CD4-positive, alpha-beta T cell treated with Interleukin-15 for 1 hour (primary cell): ENCODE measurements around the gene ABLIM2.

Source experiments
- DNase-seq: peaks from one replicate; pipeline ENCODE4 v3.0.0-alpha.2; 2020

Gene ABLIM2

DNA sequence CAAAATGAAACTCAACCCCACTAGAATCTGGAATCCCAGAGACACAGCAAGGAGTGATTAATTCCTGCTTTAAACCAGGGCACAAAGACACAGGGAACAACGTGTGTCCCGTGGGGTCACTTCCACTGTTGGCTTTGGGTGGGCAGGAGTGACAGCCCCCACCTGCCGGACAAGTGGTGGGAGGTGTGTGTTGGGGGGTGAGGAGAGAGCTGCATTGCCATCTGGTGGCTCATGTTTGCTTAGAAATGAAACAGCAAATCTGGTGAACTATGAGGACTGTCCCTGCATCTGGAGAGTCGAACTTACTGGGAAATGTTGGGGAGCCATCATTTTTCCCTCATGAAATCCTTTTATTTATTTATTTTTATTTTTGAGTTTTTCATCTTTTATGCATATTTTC, 143.1 kb downstream of the ABLIM2 start:
- no peak for DNase-seq

DNA sequence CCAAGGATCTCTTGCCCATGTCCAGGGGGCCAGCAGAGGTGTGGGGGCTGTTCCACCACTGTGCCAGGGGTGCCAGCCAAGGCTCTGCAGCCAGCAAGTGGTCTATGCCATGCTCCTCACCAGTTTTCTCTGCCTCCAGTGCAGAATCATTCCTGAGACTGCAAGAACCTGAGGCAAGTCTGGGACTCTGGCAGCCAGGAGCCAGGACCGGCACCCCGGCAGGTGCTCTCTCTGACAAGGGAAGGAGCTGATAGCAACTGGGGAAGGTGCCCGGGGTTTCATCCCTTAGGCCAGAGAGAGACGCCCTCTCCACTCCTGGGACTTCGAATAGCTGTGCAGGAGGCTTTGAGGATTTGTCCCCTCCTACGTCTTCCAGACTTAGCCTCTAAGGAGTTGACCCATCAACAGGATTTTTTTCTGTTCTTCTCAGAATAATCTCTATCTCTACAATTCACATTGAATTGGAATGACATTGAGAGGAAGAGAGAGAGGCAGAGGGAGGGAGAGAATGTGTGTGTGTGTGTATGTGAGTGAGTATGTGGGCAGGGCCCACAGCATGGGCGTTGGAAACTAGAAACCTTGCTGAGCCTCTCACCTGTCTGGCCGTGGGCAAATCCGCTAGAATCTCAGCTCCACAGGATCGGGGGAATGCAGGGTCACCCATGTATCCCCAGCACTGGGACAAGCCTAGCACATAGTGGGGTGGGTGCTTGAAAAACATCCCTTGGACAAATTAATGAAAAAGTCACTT, 144.5 kb downstream of the ABLIM2 start:
- no peak for DNase-seq

DNA sequence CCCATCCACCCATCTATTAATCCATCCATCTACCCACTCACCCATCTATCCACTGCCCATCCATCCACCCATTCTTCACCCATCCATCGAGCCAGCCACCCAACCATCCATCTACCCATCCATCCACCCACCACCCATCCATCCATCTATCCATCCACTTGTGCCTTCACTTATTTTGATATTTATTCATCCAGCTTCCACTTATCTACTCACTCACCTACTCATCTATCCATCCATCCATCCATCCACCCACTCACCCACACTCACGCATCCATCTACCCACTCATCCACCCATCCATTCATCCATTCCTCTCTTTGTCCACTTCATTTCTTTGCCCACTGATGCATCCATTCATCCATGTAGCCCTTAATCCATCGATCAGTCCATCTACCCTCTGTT, 146.1 kb downstream of the ABLIM2 start:
- no peak for DNase-seq

DNA sequence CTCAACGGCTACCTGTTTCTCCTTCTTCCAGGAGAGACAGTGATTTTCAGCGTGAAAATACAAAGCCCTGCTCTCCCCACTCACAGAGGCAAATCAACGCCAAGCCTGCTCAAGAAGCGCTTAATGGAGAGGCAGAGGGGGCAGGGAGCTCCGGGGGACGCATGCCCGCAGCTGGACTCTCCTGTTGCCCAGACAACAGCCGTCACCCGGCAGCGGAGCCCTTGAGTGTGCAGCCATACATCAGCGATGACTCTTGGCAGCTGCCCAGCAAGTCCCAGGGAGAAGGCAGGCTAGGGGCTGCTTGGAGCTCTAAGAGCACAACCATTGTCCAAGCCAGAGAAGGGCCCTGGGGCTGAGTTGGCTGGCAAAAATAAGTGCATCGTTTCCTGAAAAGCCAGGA, 148.0 kb downstream of the ABLIM2 start:
- DNase-seq = no peak

DNA sequence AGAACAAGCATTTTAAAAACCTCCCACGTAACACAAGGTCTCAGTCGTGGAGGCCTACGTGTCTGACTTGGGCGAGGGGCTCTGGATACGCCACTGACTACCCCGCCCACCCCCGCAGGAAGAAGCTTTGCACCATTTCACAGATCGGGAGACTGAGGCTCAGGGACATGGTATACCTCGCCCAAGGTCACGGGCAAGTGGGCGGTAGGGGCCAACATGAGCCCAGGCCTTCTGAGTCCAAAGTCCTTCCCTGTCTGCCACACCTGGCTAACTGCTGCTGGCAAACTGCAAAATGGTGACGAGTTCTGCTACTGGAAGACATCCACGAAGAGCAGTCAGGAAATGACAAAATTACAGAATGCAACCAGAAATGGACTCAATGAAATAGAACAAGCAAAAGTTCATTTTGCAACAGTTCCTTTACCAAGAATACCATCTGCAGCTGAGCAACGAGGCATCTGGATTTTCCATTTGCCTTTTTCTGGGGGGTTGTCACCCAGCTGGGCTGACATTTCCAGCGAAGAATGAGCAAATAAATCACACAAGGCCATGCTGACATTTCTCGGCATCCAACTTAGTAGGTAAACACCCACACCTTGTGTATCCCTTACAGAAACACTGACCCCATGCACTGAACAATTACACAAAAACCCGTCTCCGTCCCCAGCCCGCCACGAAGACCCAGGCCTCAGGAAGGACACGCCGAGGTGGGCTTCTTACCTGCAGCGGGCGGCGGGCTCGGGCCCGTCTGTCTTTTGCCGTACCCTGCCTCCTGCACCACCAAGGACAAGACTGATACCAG, 148.7 kb downstream of the ABLIM2 start:
- DNase-seq = no peak

DNA sequence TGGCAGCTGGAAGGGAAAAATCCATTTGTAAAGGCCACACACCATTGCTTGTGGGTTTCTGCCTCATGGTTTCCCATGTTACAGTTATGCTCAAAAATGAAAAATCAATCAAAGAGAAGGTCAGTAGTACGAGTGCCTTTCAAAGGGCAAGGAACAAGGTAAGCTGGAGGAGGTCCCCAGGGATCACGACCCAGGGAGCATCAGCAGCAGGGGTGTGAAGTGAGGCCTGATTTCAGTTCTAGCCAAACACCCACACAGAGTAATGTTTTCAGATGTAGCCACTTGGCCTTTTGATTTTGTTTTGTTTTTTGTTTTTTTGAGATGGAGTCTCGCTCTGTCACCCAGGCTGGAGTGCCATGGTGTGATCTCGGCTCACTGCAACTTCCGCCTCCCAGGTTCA, 149.5 kb downstream of the ABLIM2 start:
- no peak for DNase-seq

DNA sequence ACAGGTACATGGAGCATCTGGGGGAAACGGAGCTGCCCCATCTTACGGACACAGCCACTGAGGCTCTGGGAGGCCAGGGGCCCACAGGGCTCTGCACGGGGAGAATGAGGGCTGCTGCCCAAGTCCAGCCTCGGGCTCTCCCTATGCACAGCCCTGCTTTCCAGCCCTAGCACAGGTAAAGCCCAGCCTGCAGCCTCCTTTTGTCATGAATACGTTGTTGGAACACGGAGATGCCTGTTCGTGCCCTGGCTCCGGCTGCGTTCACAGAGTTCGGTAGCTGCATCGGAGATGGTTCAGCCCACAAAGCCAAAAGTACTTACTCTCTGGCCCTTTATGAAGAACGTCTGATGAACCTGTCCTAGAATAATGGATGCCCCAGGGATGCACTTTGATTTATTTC, 150.2 kb downstream of the ABLIM2 start:
- no peak for DNase-seq

DNA sequence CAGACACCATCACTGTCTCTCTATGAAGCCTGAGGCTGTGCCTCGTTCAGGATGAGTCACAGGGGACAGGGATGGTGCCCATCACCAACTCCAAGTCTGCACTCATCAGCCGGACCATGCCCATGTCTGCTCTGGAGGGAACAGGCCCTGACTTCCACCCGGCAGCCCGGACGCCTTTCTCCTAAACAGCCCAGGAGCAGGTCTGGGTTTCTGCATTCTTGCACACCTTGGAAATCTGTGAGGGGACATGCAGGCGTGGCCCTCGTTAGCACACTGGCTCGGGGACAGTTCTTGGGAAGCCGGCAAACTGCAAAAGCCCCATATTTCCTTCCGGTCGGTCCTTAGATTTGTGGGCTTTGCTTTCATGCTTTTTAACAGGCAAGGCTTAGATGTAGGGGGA, 151.0 kb downstream of the ABLIM2 start:
- DNase-seq = no peak

DNA sequence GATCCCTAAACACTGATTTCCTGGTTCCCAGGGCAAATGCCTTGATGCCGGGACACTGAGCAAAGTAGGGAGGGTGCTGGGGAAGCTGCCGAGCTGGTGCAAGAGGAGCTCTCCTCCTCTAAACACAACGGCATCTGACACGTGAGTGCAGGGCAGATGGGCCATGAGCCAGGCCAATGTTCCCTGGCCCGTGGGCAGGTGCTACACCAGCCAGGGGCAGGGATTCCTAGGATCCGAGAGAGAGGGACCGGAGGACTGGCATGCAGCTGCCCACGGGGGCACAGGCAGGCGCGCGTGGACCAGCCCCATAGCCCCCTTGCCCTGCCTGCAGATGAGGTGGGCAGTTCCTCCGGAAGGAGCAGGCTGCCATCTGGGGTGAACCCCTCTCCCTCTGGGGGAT, 152.1 kb downstream of the ABLIM2 start:
- no peak for DNase-seq

DNA sequence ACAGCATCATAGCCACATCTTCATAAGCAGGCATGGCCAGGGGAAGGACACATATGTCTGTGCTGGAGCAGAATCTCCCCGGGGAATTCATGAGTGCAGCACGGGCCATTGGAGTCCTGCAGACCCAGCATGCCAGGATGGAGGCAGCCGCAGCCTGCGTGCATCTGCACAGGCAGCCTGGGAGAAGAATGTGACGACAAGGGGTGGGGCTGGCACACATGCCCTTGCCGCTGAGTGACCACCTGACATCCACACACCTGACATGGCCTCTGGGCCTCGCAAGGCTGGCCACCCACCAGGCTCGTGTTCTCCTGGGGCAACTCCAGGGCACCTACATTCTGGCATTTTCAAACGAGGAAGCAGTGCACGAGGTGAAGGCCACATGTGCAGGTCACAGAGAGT, 152.8 kb downstream of the ABLIM2 start:
- no peak for DNase-seq

DNA sequence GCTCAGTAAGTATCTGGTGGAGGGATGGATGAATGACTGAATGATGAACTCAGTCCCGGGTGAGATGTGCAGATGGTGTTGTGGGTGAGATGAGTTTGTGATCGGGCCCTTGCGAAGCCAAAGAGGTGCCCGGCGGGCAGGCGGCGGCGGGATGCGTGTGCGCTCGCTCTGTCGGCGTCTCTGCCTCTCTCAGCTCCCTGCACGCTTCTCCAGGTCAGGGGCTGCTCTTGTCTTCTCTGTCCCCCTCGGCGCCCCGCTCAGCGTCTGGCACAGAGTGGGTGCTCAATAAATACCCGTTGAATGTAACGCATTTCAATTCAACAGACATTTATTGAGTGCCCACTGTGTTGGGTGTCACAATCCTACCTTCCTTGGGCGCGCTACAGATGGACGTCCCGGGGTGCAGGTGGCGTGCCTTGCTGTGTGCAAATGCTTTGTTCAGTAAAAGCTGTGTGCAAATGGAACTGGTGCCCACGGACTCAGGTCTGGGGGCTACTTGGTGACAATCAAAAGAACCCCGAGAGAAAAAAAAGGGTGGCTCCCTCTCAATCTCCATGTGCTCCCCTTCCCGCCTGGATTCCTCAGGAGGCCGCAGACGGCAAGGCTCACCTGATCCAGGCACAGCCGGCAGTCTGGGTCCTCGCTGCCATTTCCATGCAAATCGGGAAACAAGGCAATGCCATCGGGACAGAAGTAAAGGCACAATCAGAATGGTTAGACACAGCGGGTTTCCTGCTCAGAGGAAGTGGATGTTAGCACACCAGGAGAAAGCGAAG, 153.4 kb downstream of the ABLIM2 start:
- no peak for DNase-seq

DNA sequence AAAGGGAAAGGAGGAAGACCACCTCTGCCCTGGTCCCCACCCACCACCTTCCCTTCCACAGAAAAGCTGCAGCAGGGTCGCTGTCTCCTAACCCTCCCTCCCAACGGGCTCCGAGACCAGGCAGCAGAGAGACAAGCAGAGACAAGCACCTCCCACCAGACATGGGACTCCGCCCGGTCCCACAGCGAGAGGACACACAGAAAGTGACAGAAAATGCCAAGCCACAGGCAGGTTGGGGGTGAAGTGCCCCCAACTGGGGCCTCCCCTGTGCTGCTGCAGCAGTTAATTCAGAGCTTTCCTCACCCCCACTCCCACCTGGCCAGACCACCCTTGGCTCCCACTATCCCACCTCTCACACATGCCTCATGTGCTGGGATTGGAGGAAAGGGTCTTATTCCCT, 154.5 kb downstream of the ABLIM2 start:
- no peak for DNase-seq

DNA sequence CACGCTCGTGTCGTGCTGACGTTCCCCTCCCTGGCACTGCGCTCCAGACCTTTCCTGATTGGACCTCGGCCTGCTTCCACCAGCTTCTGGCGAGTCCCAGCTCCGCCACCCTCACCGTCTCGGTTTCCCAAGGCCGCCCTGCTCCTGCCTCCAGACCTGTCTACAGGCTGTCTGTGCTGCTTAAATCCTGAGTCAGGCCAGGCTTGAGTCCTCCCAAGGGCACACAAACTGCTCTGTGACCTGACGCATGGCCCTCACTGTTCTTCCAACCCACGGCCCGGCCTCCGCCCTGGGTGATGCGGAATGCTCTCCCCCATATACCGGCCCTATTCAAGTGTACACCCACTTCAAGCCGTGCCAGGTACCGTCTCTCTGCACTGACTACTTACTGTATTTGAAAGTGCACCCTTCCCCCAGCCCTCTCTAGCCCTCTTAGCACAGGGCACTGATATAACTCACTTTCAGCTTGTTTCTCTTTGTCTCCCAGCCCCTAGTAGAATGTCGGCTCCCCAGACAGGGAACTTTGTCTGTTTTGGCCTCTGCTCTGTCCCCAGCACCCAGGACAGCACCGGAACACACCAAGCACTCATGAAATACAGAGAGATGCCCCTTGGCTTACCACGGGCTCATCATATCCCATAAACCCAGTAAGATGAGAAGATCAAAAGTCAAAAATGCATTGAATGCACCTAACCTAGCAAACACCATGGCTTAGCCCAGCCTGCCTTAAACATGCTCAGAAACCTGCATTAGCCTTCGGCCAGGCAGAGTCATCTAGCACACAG, 155.9 kb downstream of the ABLIM2 start:
- DNase-seq = no peak

DNA sequence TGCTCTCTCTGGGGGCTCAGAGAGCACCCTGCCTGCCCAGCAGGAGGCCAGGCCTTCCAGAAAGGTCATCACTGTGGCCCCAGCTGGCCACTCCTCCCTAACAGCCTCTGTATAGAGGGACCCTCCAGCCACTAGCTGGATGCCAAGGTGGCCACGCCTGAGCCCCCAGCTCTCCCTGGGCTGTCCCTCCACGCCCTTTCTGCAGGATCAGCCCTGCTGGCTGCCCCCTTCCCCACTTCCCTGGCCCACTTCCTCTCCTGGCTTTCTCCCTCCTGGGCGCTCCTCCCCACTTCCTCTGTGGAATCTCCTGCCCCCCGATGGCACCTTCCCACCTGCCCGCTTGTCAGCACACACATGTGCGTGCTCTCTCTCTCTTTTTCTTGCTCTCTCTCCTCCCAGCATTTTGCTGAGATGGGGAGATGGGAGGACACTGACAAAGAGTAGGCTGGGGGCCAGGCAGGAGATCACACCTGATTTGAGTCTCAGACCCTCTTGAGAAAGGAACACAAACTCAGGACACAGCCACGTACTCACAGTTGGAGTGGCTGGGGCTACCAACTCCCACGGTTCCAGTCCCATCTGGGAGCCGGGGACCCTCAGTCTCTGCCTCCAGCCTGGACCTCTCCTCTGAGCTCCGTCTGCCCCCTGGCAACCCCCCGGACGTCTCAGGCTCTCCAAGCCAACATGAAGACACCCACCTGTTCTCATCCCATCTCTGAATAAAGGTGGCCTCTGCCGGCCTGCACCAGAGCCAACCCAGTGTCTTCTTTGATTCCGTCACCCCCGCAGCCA, 156.9 kb downstream of the ABLIM2 start:
- no peak for DNase-seq

DNA sequence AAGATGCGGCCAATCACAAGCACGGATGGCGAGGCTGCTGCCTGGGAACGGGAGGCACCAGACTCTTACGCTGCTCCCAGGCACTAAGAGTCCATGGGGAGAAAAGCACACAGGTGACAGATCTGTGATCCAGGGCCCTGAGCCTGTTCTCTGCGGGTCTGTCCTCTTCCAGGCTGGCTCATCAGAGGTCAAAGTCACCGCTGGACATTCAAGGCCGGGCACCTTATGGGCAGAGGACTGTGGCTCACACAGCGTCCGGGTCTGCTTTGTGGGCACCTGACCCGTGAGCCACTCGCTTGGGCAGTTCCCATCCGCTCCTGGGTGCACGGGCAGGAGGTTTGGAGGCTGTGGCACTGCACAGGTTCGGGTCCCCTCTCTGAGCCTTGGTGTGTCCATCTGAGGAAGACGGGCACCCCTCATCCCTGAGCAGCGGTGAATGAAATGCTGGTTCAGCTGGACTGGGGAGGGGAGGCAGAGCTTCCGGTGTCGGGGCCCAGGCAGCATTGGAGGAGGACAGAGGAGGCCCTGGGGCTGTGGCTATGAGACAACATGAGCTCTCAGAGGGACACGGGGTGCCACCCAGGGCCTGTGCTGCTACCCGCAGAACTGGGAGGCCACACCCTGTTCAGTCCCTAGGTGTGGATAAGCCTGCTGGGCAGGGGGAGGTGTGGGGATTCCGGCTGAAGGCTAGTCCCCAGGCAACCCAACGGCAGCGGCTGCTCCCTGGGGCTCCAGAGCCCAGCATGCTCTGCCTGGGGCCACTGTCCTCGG, 157.7 kb downstream of the ABLIM2 start:
- DNase-seq = no peak

DNA sequence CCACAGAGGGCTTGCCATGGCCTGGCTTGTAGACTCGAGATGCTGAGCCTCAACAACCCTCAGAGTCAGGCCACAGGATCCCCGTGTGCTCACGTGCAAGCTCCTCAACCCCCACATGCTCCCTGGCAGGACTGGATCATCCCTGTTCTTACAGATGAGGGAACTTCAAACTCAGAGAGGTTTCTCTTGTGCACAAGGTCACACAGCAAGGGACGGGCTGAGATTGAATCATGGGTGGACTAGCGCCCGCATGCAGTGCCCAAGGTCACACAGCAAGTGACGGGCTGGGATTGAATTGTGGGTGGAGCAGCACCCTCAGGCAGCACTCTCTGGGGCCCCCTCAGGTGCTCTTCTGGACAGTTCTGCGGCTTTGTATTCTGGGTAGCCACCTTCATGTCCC, 158.4 kb downstream of the ABLIM2 start:
- no peak for DNase-seq

DNA sequence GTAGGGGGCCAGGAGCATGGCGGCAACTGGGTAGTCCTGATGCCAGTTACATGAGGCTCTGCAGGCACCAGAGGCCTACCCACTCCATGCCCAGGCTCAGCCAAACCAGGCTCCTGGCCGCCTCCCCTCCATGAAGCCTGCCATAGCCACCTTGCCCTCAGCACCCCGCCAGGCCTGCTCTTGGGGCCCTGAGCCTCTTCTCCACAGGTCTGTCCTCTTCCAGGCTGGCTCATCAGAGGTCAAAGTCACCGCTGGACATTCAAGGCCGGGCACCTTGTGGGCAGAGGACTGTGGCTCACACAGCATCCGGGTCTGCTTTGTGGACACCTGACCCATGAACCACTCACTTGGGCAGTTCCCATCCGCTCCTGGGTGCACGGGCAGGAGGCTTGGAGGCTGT, 158.9 kb downstream of the ABLIM2 start:
- no peak for DNase-seq

DNA sequence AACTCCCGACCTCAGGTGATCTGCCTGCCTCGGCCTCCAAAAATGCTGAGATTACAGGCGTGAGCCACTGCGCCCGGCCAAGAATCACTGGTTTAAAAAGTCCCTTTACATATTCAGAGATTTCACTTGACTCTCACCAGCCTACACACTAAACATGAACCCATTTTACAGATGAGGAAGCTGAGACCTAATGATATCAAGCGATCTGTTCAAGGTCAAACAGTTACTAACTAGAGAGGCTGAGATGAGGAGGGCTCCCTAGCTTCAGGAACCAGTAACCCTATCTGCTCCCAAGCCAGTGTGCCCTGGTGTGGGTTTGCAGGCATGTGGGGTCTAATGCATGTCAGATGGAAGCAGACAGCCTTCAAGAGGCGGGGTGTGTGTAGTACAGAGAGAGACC, 159.3 kb downstream of the ABLIM2 start:
- no peak for DNase-seq

DNA sequence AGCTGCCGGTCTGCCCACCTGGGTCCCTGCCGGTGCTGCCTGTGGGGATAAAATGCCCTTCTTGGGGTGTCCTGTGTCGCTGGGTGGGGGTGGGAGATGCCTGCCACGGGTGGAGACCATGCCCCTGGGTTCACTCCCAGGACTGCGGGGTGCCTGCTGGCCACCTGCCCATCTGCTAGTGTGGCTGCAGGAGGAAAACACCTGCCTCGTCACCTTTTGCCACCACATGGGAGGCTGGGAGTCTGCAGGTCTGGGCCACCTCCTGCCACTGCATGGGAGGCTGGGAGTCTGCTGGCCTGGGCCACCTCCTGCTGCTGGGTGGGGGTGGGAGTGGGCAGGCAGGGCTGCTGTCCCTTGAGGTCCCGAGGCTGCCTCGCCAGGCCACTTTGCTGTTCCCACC, 160.2 kb downstream of the ABLIM2 start:
- DNase-seq = no peak

DNA sequence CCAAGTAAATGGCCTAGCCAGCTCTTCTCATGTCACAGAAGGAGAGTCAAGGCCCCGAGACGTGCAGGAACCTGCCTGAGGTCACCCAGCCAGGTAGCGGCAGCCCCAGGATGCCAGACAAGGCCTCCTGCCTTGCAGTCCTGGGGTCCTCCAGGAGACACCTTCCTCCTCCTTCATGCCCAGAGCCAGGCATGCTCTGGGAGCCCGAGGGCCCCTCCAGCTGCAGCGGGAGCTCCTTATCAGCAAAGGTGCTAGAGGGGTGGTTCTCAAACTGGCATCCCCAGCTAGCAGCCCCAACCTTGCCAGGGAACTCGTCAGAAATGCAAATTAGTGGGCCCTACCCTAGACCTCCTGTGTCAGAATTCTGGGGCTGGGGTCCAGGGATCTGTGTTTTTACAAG, 162.7 kb downstream of the ABLIM2 start:
- no peak for DNase-seq

DNA sequence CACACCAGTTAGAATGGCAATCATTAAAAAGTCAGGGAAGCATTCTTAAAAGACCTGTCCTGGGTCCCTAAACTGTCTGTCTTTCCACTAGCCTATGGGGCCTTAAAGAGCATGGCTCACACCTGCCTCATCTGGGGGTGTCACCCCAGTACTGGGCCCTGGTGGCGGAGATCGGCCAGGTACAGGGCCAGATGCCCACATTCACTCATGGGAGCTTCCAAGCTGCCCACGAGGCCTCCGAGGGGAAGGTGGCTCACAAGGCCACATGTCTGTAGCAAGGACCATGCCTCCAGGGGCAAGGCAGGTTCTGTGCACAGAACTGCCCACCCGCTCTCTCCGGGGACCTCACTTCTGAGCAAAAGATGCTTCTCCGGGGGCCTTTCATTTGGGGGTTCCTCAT, 163.5 kb downstream of the ABLIM2 start:
- no peak for DNase-seq
